GM10266 (cell line): Measurements from ENCODE around the gene SRGAP3.

Experiments used
- DNase-seq: peaks from one replicate; pipeline ENCODE4 v3.0.0; 2012; ENCODE audit errors: extremely low spot score
- TF ChIP-seq, protein P1 (sequence below): IDR thresholded peaks from 2 replicates; pipeline ENCODE4 v1.5.1; 2012; ENCODE audit warnings: mild to moderate bottlenecking, low read depth; ENCODE audit not compliant: control insufficient read depth, insufficient read depth; ENCODE audit errors: missing control alignments

SRGAP3 gene

DNA sequence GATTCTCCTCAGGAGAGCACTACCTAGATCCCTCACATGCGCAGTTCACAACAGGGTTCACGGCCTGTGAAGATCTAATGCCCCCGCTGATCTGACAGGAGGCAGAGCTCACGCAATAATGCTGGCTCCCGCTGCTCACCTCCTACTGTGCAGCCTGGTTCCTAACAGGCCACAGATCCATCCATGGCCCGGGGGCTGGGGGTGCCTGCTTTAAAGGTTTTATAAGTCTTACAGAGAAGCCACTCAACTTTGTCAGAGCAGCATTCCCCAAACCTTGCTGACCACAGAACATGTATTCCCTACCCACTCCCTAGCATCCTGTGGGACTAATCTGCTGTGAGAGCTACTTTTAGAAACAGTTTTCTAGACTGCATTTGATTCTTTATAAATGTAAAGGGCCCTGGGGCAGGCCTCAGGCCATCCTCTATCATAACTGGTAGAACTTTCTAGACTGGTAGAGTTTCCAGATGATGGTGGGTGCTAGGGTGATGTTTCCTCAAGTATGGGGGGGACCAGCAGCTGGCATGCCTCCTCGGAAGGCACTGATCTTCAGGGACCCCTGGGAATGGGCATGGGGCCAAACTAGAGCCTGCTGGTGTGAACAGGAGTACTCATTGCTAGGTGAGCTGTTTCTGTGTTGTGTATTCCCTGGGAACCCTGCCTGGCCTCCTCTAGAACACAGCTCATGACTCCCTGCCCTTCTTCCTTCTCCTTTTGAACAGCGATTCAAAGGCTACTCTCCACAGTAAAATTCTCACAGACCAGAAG lies 260.5 kb downstream of the SRGAP3 start:
- DNase-seq: no peak
- TF ChIP-seq, protein P1, sequence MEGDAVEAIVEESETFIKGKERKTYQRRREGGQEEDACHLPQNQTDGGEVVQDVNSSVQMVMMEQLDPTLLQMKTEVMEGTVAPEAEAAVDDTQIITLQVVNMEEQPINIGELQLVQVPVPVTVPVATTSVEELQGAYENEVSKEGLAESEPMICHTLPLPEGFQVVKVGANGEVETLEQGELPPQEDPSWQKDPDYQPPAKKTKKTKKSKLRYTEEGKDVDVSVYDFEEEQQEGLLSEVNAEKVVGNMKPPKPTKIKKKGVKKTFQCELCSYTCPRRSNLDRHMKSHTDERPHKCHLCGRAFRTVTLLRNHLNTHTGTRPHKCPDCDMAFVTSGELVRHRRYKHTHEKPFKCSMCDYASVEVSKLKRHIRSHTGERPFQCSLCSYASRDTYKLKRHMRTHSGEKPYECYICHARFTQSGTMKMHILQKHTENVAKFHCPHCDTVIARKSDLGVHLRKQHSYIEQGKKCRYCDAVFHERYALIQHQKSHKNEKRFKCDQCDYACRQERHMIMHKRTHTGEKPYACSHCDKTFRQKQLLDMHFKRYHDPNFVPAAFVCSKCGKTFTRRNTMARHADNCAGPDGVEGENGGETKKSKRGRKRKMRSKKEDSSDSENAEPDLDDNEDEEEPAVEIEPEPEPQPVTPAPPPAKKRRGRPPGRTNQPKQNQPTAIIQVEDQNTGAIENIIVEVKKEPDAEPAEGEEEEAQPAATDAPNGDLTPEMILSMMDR: no peak

DNA sequence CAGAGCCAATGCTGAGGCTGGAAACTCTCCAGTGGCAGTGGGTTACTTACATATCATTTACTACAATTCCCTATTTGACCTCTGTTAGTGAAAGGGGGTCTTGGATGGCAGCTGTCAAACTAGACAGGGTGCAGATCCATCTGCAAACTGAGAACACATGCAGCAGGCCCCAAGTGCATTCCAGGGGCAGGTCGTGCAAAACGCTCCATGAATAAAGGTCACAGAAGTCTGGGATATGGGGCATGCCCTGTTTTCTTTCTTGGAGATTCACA lies 261.1 kb downstream of the SRGAP3 start:
- no peak for DNase-seq

DNA sequence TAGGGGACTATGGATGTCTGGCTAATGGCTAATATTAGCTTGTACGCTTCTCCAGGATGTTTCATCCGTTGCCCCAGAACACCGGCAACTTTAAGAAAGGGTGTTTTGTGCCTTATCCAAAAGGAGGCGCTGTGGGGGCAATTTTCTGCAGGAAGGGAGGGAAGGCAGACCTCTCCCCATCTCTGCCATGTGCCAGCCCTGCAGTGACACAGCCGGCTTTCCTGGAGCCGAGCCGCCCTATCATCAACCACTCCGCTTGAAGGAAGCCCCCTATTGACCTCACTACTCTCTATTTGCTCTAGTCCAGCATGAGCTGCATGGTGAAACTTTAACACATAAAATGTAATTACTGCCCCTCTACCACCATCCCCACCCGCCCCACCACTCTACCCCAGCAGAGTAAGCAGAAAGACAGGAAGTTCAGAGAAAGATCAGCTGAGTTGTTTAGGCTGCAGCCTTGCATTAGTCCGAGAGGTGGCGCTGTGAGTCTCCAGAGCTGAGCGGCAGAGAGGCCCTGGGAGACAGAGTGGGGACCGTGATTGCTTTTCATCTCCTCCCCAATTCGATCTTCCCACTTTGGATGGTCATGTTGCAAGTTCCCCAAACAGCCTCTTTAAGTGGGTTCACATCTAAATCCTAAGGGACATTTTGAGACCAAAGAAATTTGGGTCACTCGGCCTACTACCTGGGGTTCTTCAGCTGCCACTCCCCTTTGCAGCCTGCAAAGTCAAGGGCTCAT lies 261.6 kb downstream of the SRGAP3 start:
- DNase-seq: peak; percentile 91
- TF ChIP-seq, protein P1: peak; percentile 76

More for the DNA sequence above, 261.1 kb downstream of the SRGAP3 start:
- TF ChIP-seq, protein P1: no peak

DNA sequence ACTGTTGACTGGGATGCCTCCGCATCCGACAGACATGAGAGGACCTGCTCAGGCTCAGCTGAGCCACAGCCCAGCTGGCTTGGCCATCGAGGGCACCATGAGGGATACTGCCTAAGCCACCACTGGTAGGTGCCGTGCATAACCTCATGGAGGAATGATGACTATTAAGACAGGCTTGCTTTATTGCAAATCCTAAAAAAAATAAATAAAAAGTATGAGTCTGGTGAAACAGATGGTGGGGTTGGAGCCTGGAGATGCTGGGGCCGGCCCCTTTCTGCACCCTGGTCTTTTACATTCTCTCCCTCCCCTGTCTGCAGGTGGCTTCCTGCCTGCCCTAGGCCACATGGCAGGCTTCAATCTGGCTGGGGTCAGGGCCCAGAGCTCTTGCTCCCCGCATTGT lies 262.2 kb downstream of the SRGAP3 start:
- TF ChIP-seq, protein P1: no peak
- no peak for DNase-seq

DNA sequence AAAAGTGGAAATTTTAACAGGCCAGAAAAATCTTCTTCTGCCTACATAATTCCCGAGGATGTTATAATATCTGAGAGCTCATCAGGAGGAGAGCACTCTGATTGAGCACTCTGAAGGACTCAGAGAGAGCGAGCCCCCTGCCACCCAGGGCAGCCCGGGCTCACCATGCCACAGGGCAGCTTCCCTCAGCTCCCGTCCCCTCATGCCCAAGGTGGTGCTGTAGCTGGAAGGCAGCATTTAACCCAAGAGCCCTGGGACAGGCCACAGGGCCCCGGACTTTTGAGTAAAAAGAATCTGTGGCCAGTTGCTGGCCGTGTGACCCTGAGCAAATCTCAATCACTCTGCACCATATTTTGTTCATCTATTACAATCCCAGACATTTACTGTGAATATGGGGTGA lies 262.7 kb downstream of the SRGAP3 start:
- TF ChIP-seq, protein P1: no peak
- no peak for DNase-seq

DNA sequence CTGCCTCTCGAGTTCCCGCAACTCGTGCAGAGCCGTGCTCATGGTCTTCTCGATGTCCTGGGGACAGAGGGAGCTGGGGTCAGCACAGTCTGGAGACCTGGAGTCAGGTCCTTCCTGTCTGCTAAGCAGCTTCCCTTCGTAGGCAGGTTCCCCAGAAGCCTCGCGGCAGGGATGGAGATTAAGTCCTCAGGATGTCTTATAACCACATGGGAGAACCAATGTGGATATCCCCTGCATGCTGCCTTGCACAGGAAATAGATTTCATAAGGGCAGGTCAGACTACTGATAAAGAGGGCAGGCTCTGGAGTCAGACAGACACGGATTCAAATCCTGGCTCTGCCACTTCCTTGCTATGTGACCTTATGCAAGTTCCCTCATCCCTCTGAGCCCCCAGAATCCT lies 263.6 kb downstream of the SRGAP3 start:
- DNase-seq: no peak
- TF ChIP-seq, protein P1: no peak

DNA sequence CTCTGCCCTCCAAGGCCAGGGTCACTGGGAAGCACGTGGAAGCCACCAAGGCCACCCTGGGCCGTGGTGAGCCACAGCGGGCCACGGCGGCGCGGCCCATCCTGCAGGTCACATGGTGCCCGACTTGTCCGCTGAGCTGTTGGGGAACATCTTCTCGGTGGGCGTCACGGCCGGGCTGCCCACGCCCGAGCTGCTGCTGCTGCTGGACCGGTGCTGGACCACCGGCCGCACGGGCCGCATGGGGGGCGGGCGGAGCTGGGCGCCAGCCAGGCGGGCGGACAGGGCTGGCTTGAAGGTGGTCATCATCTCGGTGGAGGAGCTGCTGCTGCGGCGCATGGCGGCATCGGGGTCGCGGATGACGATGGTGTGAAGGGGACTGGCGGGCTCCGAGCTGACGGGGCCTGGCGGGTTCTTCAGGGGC lies 264.0 kb downstream of the SRGAP3 start:
- no peak for DNase-seq
- TF ChIP-seq, protein P1: no peak
